ENCODE results near the gene GNB5. TPM values are rescaled to one million over a fixed set of nuclear protein-coding genes. Genes with fewer than 3 reads are reported as not detected.

The GNB5 gene
- total RNA-seq, 1 donor from 2014 or later: 25.6 TPM

GRCh38 chr15:52095597-52096262 lies 95.5 kb downstream of the GNB5 start:
- Histone ChIP-seq H3K4me1 (ENCODE audit: insufficient read depth, low read length) (peaks cover 27% of the 10 kb centered on the region), H3K79me2 (ENCODE audit: insufficient read depth, low read length) (no peaks in the 10 kb centered on the region), H3K9me3 (ENCODE audit: insufficient read depth, low read depth, low read length) (no peaks in the 10 kb centered on the region), H3K4me2 (ENCODE audit: low read length) (peak overlapping the region; percentile 20), H3K27ac (ENCODE audit: low read depth, low read length) (peak overlapping the region; percentile 39), H3K27me3 (ENCODE audit: insufficient read depth, low read length) (no peaks in the 10 kb centered on the region), H2AFZ (ENCODE audit: low read depth, low read length) (no peak overlapping the region), H4K20me1 (ENCODE audit: insufficient read depth, low read length) (no peaks in the 10 kb centered on the region), H3K9ac (ENCODE audit: low read length) (no peak overlapping the region), H3K4me3 (ENCODE audit: insufficient read depth, low read depth, low read length) (no peak overlapping the region), H3K36me3 (ENCODE audit: insufficient read depth, low read length) (no peaks in the 10 kb centered on the region)
- H3K9me3 Mint-ChIP-seq (ENCODE audit: unreplicated experiment): no peaks in the 10 kb centered on the region
- peaks cover 3% of the 10 kb centered on the region for H3K36me3 Mint-ChIP-seq (ENCODE audit: low read depth, unreplicated experiment)
- H3K4me3 Mint-ChIP-seq (ENCODE audit: unreplicated experiment): no peak overlapping the region
- H3K4me1 Mint-ChIP-seq (ENCODE audit: low read depth, unreplicated experiment): peaks cover 9% of the 10 kb centered on the region
- H3K27me3 Mint-ChIP-seq (ENCODE audit: low read depth, unreplicated experiment): peaks cover 2% of the 10 kb centered on the region
- peak; percentile 87 for DNase-seq (ENCODE audit: low read depth)
- TF ChIP-seq CTCF (IDR thresholded peaks at IDR 0.05; ENCODE audit: insufficient read depth, low read depth, low read length) (no peak), EZH2 (IDR thresholded peaks at IDR 0.05; ENCODE audit: insufficient read depth, low read length) (no peak)
- H3K27ac Mint-ChIP-seq (ENCODE audit: unreplicated experiment): no peak overlapping the region
- no peak for FAIRE-seq

GRCh38 chr15:52094811-52095584 lies 96.2 kb downstream of the GNB5 start:
- Histone ChIP-seq H3K4me2 (ENCODE audit: low read length) (peak overlapping the region; percentile 20), H3K9me3 (ENCODE audit: insufficient read depth, low read depth, low read length) (no peaks in the 10 kb centered on the region), H3K36me3 (ENCODE audit: insufficient read depth, low read length) (no peaks in the 10 kb centered on the region), H3K9ac (ENCODE audit: low read length) (peak overlapping the region; percentile 49), H4K20me1 (ENCODE audit: insufficient read depth, low read length) (no peaks in the 10 kb centered on the region), H3K4me3 (ENCODE audit: insufficient read depth, low read depth, low read length) (no peak overlapping the region), H2AFZ (ENCODE audit: low read depth, low read length) (no peak overlapping the region), H3K79me2 (ENCODE audit: insufficient read depth, low read length) (no peaks in the 10 kb centered on the region), H3K27ac (ENCODE audit: low read depth, low read length) (peak overlapping the region; percentile 88), H3K4me1 (ENCODE audit: insufficient read depth, low read length) (peaks cover 27% of the 10 kb centered on the region), H3K27me3 (ENCODE audit: insufficient read depth, low read length) (no peaks in the 10 kb centered on the region)
- DNase-seq (ENCODE audit: low read depth) (no peak), FAIRE-seq (no peak)
- TF ChIP-seq EZH2 (IDR thresholded peaks at IDR 0.05; ENCODE audit: insufficient read depth, low read length): no peak
- TF ChIP-seq CTCF (IDR thresholded peaks at IDR 0.05; ENCODE audit: insufficient read depth, low read depth, low read length): no peak
- peaks cover 9% of the 10 kb centered on the region for H3K4me1 Mint-ChIP-seq (ENCODE audit: low read depth, unreplicated experiment)
- no peaks in the 10 kb centered on the region for H3K9me3 Mint-ChIP-seq (ENCODE audit: unreplicated experiment)
- no peak overlapping the region for H3K27ac Mint-ChIP-seq (ENCODE audit: unreplicated experiment)
- H3K36me3 Mint-ChIP-seq (ENCODE audit: low read depth, unreplicated experiment): peaks cover 3% of the 10 kb centered on the region
- peaks cover 2% of the 10 kb centered on the region for H3K27me3 Mint-ChIP-seq (ENCODE audit: low read depth, unreplicated experiment)
- H3K4me3 Mint-ChIP-seq (ENCODE audit: unreplicated experiment): no peak overlapping the region
